Trophoblast cell (in vitro differentiated cells and primary cell): ENCODE results near the gene AEBP1.

Experiments
- DNase-seq, 2 donors: peaks; one replicate each; pipeline ENCODE4 v3.0.0-alpha.2; 2016
- H2AFZ ChIP-seq: 2 replicates; pipeline ENCODE4 v1.6.1; 2013; ENCODE audit warnings: low read length, moderate library complexity, mild to moderate bottlenecking; ENCODE audit not compliant: insufficient read depth, poor library complexity
- H2AK5ac ChIP-seq: 2 replicates; pipeline ENCODE4 v1.6.1; 2013; ENCODE audit warnings: mild to moderate bottlenecking, low read length
- H2BK120ac ChIP-seq: 2 replicates; pipeline ENCODE4 v1.6.1; 2013; ENCODE audit warnings: low read length, mild to moderate bottlenecking, moderate library complexity; ENCODE audit not compliant: insufficient read depth, poor library complexity
- H2BK12ac ChIP-seq: 2 replicates; pipeline ENCODE4 v1.6.1; 2013; ENCODE audit warnings: mild to moderate bottlenecking, low read length, moderate library complexity
- H2BK5ac ChIP-seq: 2 replicates; pipeline ENCODE4 v1.6.1; 2013; ENCODE audit warnings: low read length, low read depth, moderate library complexity, mild to moderate bottlenecking; ENCODE audit not compliant: poor library complexity
- H3K14ac ChIP-seq: 2 replicates; pipeline ENCODE4 v1.6.1; 2013; ENCODE audit warnings: mild to moderate bottlenecking, low read length
- H3K18ac ChIP-seq: 2 replicates; pipeline ENCODE4 v1.6.1; 2013; ENCODE audit warnings: mild to moderate bottlenecking, low read length
- H3K23ac ChIP-seq: 2 replicates; pipeline ENCODE4 v1.6.1; 2013; ENCODE audit warnings: low read length
- H3K27ac ChIP-seq: 2 replicates; pipeline ENCODE4 v1.5.1; 2013; ENCODE audit warnings: low read depth, mild to moderate bottlenecking, inconsistent platforms, low read length, moderate library complexity
- H3K27me3 ChIP-seq: 2 replicates; pipeline ENCODE4 v1.6.1; 2013; ENCODE audit warnings: inconsistent platforms, mild to moderate bottlenecking, low read length, moderate library complexity; ENCODE audit not compliant: insufficient read depth
- H3K36me3 ChIP-seq, 2 experiments: 1 replicate in 1 of 2; 2 replicates in 1 of 2; pipeline ENCODE4 v1.6.1; 2013; ENCODE audit warnings: low read length in 2 of 2, mild to moderate bottlenecking in 2 of 2, moderate library complexity in 1 of 2; ENCODE audit not compliant: insufficient read depth in 2 of 2, control insufficient read depth in 1 of 2
- H3K4ac ChIP-seq: 2 replicates; pipeline ENCODE4 v1.6.1; 2013; ENCODE audit warnings: low read depth, mild to moderate bottlenecking, low read length, moderate library complexity
- H3K4me1 ChIP-seq, 2 experiments: 1 replicate in 1 of 2; 2 replicates in 1 of 2; pipeline ENCODE4 v1.6.1; 2013; ENCODE audit warnings: low read length in 2 of 2, mild to moderate bottlenecking in 2 of 2, moderate library complexity in 1 of 2; ENCODE audit not compliant: insufficient read depth in 2 of 2, control insufficient read depth in 1 of 2
- H3K4me2 ChIP-seq: 2 replicates; pipeline ENCODE4 v1.6.1; 2013; ENCODE audit warnings: inconsistent platforms, mild to moderate bottlenecking, low read length, moderate library complexity
- H3K4me3 ChIP-seq: 2 replicates; pipeline ENCODE4 v1.5.1; 2013; ENCODE audit warnings: mild to moderate bottlenecking, low read depth, low read length, inconsistent platforms
- H3K79me1 ChIP-seq: one replicate; pipeline ENCODE4 v1.6.1; 2013; ENCODE audit warnings: low read length
- H3K79me2 ChIP-seq: 2 replicates; pipeline ENCODE4 v1.6.1; 2013; ENCODE audit warnings: low read length, mild to moderate bottlenecking; ENCODE audit not compliant: control insufficient read depth, insufficient read depth, poor library complexity
- H3K9ac ChIP-seq: 2 replicates; pipeline ENCODE4 v1.6.1; 2013; ENCODE audit warnings: mild to moderate bottlenecking, low read length
- H3K9me3 ChIP-seq: 2 replicates; pipeline ENCODE4 v1.6.1; 2013; ENCODE audit warnings: low read depth, mild to moderate bottlenecking, control low read depth, inconsistent platforms, low read length; ENCODE audit not compliant: insufficient read depth
- H4K12ac ChIP-seq: 2 replicates; pipeline ENCODE4 v1.6.1; 2013; ENCODE audit warnings: low read depth, mild to moderate bottlenecking, low read length, moderate library complexity
- H4K8ac ChIP-seq: 2 replicates; pipeline ENCODE4 v1.6.1; 2013; ENCODE audit warnings: low read depth, mild to moderate bottlenecking, low read length, moderate library complexity
- H4K91ac ChIP-seq: one replicate; pipeline ENCODE4 v1.6.1; 2013; ENCODE audit warnings: low read depth, mild to moderate bottlenecking, low read length, moderate library complexity
- WGBS: extraction: QIAGEN DNeasy Blood & Tissue Kit; methylation state at CpG from one replicate; pipeline ENCODE4 v1.1.7; 2013; ENCODE audit warnings: missing lambda C conversion rate; ENCODE audit not compliant: insufficient read length, insufficient coverage; ENCODE audit errors: extremely low coverage; 5-methylcytosine and 5-hydroxymethylcytosine counted together

AEBP1 gene

GRCh38 chr7:44072364-44073231 is 31.5 kb upstream of the AEBP1 start:
- peak; percentile 61 to 70 for DNase-seq
- H3K79me2 ChIP-seq: no peaks in the 10 kb centered on the region
- H2AK5ac ChIP-seq: peak overlapping the region; percentile 29
- no peak overlapping the region for H3K4ac ChIP-seq
- no peak overlapping the region for H2AFZ ChIP-seq
- peak overlapping the region; percentile 44 for H3K18ac ChIP-seq
- H3K27ac ChIP-seq: no peak overlapping the region
- H3K27me3 ChIP-seq: no peaks in the 10 kb centered on the region
- peak overlapping the region; percentile 52 for H2BK12ac ChIP-seq
- H3K9me3 ChIP-seq: no peaks in the 10 kb centered on the region
- H3K79me1 ChIP-seq: peaks cover 6% of the 10 kb centered on the region
- no peak overlapping the region for H3K4me2 ChIP-seq
- no CpG with 5 or more reads among the region's 12 CpGs for WGBS
- peak overlapping the region; percentile 48 for H4K12ac ChIP-seq
- peak overlapping the region; percentile 31 for H2BK120ac ChIP-seq
- no peak overlapping the region for H4K8ac ChIP-seq
- peak overlapping the region; percentile 42 for H3K14ac ChIP-seq
- no peak overlapping the region for H3K4me3 ChIP-seq
- H3K4me1 ChIP-seq: peaks cover 10 to 14% of the 10 kb centered on the region in 2 experiments
- H3K9ac ChIP-seq: no peak overlapping the region
- H4K91ac ChIP-seq: no peak overlapping the region
- H2BK5ac ChIP-seq: no peak overlapping the region
- H3K23ac ChIP-seq: no peak overlapping the region
- H3K36me3 ChIP-seq: peaks cover 37 to 39% of the 10 kb centered on the region in 2 experiments

DNA sequence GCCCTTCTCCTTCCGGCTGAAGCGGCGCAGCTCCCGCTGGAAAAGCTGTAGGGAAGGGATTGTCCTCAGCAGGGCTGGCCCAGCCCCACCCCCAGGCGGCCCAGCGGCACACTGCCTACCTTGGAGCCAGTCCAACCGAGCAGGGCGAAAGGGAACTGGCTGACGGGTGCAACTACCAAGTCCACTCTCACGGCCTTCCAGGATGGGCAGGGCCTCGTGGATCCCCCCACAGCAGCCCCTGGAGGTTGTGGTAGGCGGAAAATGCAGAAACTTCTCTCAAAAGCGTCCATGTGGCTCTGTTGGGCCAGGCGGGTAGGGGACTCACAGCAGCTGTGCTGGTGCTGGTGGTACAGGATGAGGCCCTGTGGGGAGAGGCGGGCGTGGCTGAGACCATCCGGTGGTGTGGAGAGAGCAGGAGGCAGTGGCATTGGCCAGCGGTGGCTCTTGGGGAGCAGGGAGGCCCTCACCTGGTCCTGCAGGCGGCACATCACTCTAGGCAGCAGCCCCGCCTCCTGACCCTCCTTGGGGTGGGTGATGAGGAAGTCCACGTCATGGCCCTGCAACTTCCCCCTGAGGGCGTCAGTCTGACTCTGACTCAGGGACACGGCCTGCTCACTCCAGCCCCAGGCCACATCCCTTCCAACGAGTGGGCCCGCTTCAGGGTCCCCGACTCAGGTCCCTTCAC is 30.3 kb upstream of the AEBP1 start:
- Histone ChIP-seq H3K23ac (no peak overlapping the region), H2AFZ (no peak overlapping the region), H3K18ac (peak overlapping the region; percentile 41), H2BK5ac (peak overlapping the region; percentile 44), H4K8ac (peak overlapping the region; percentile 40), H3K36me3 (peaks cover 48 to 49% of the 10 kb centered on the region in 2 experiments), H3K14ac (no peak overlapping the region), H3K9me3 (no peaks in the 10 kb centered on the region), H3K4ac (no peak overlapping the region), H3K79me1 (peaks cover 6% of the 10 kb centered on the region), H3K27me3 (no peaks in the 10 kb centered on the region), H3K4me2 (no peak overlapping the region), H3K4me1 (peaks cover 10 to 14% of the 10 kb centered on the region in 2 experiments), H2AK5ac (peak overlapping the region; percentile 55), H3K27ac (no peak overlapping the region), H3K4me3 (no peak overlapping the region), H4K91ac (peak overlapping the region; percentile 57), H3K9ac (no peak overlapping the region), H3K79me2 (no peaks in the 10 kb centered on the region), H2BK120ac (peak overlapping the region; percentile 52), H4K12ac (peak overlapping the region; percentile 51), H2BK12ac (no peak overlapping the region)
- peak; percentile 90 to 95 for DNase-seq
- WGBS: no CpG with 5 or more reads among the region's 26 CpGs

GRCh38 chr7:44074349-44074695 is 29.8 kb upstream of the AEBP1 start:
- no peak overlapping the region for H2AK5ac ChIP-seq
- H3K4me3 ChIP-seq: no peak overlapping the region
- peaks cover 10 to 14% of the 10 kb centered on the region in 2 experiments for H3K4me1 ChIP-seq
- H3K23ac ChIP-seq: no peak overlapping the region
- no CpG with 5 or more reads among the region's 13 CpGs for WGBS
- H2AFZ ChIP-seq: no peak overlapping the region
- H4K91ac ChIP-seq: peak overlapping the region; percentile 20
- H3K79me2 ChIP-seq: no peaks in the 10 kb centered on the region
- H3K27me3 ChIP-seq: no peaks in the 10 kb centered on the region
- H4K12ac ChIP-seq: no peak overlapping the region
- no peak overlapping the region for H3K4me2 ChIP-seq
- H3K18ac ChIP-seq: peak overlapping the region; percentile 41
- H3K9ac ChIP-seq: no peak overlapping the region
- H2BK120ac ChIP-seq: no peak overlapping the region
- no peak overlapping the region for H2BK12ac ChIP-seq
- no peak overlapping the region for H3K14ac ChIP-seq
- H4K8ac ChIP-seq: no peak overlapping the region
- no peak overlapping the region for H2BK5ac ChIP-seq
- no peak overlapping the region for H3K27ac ChIP-seq
- peaks cover 50 to 53% of the 10 kb centered on the region in 2 experiments for H3K36me3 ChIP-seq
- peaks cover 6% of the 10 kb centered on the region for H3K79me1 ChIP-seq
- H3K4ac ChIP-seq: no peak overlapping the region
- DNase-seq: peak in 1 of 2 donors; percentile 11
- no peaks in the 10 kb centered on the region for H3K9me3 ChIP-seq

- H3K4me3 ChIP-seq: no peak overlapping the region
- H3K4me1 ChIP-seq: peaks cover 10 to 14% of the 10 kb centered on the region in 2 experiments
- no peaks in the 10 kb centered on the region for H3K9me3 ChIP-seq
- no peak overlapping the region for H3K9ac ChIP-seq
- no peak overlapping the region for H4K12ac ChIP-seq
- DNase-seq: no peak
- peaks cover 62 to 64% of the 10 kb centered on the region in 2 experiments for H3K36me3 ChIP-seq
- no peak overlapping the region for H3K4ac ChIP-seq
- no peak overlapping the region for H2BK5ac ChIP-seq
- H3K27ac ChIP-seq: no peak overlapping the region
- no peak overlapping the region for H3K14ac ChIP-seq
- no peaks in the 10 kb centered on the region for H3K79me2 ChIP-seq
- H4K8ac ChIP-seq: no peak overlapping the region
- no peak overlapping the region for H3K23ac ChIP-seq
- no peak overlapping the region for H3K4me2 ChIP-seq
- H3K18ac ChIP-seq: no peak overlapping the region
- WGBS: no CpG with 5 or more reads among the region's 17 CpGs
- no peak overlapping the region for H4K91ac ChIP-seq
- H3K79me1 ChIP-seq: peaks cover 6% of the 10 kb centered on the region
- H2BK12ac ChIP-seq: no peak overlapping the region
- no peak overlapping the region for H2AK5ac ChIP-seq
- H2BK120ac ChIP-seq: no peak overlapping the region
- no peaks in the 10 kb centered on the region for H3K27me3 ChIP-seq
- H2AFZ ChIP-seq: no peak overlapping the region
Observed at GRCh38 chr7:44075296-44076075, 28.7 kb upstream of the AEBP1 start.
